NCI-H146 (cell line): ENCODE data around the gene TARP.
"Not testable (repeated sequence)": the region's sequence is repeated elsewhere in the genome, so short reads cannot be mapped to it uniquely, and the experiment has no call there.

Source experiments
- DNase-seq: peaks from one replicate; lab custom pipeline; 2025; lab: John Stamatoyannopoulos, UW

The TARP gene

GRCh38 chr7:38299275-38299931, 26.0 kb upstream of the TARP start:
- DNase-seq, result no peak

DNA sequence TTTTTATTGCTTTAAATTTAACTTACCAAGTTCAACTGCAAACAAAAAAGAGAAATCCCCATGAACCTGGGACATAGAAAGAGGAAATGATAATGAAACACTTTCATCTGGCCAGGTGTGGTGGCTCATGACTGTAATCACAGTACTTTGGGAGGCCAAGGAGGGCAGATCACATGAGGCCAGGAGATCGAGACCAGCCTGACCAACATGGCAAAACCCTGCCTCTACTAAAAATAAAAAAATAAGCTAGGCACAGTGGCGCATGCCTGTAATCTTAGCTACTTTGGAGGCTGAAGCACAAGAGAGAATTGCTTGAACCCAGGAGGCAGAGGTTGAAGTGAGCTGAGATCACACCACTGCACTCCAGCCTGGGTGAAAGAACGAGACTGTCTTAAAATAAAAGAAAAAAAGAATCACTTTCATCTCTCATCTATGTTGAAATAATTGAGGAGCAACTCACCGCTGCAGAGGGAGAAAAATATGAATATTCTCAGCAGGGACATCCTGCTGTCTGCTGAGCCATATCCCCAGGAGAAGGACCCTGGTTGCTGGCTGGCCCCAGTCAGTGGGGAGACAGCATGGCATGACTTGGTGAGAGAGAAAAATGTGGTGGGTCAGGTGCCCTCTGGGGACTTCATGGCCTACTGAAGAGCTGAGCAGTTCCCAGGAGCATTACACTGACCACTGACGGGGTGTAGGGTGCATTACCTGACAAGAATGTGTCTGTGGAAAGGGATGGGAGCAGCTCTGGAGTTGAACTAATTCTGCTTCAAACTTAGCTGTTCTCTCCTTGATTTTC, 22.8 kb upstream of the TARP start:
- DNase-seq, result no peak

GRCh38 chr7:38294926-38295325, 21.5 kb upstream of the TARP start:
- DNase-seq, result no peak

- DNase-seq, result no peak
These were observed 19.0 kb upstream of the TARP start for GRCh38 chr7:38292442-38292841.

- DNase-seq, result no peak
These were observed 18.2 kb upstream of the TARP start for GRCh38 chr7:38291650-38292049.

DNA sequence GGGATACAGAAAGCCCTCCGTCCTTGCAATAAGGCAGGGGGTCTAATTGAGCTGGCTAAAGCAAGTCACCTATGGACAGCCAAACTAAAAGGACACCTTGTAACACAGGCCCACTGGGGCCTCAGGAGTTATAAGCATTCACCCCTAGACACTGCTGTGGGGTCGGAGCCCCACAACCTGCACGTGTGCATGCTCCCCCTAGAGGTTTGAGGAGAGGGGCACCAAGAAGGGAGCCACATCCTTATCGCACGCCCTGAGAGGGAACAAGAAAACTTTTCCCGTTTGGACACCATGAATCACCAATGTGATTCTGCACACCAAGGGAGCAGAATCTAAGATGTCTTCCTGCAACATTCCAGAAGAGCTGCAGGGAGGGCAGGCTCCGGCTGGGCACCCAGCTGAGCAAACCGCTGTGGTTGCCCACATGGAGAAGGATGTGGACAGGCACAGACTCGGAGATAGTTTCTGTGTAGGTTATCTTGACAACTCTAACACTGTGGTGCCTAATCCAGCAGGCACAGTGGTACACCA, 17.7 kb upstream of the TARP start:
- no peak for DNase-seq

DNA sequence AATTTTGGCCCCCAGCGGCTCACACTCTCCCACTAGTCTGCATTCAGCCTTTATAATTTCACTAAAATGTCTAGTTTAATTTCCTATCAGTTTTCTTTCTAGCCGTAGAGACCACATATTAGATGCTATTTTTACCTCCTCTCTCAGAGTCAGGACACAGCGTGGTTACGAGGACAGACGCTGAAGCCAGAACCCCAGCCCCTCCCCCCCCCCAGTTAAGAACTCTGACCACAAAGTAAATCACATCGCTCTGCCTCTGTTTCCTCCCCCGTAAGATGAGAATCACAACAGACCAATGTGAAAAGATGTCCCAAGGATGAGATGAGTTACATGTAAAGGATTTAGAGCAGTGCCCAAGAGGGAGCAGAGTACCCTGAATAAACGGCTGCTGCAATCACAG, 11.1 kb upstream of the TARP start:
- no peak for DNase-seq

DNA sequence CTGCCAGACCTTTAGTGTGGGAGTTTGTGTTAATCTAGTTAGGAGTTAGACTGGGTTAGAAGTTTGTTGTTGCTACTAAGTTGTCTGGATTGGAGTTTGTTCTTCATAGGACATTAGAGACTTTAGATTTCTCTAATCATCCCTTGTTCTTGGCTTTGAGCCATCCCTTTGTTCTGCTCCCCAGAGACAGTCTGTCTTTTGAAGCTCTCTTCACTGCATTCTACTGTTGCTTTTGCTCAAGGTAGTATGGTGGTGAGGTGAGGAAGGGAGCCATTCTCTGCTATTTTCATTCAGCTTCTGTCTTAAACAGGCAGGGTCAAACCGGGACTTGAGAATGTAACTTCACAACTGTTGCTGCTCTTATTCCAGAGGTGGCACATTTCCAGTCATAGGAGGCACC, 10.4 kb upstream of the TARP start:
- DNase-seq, result no peak

DNA sequence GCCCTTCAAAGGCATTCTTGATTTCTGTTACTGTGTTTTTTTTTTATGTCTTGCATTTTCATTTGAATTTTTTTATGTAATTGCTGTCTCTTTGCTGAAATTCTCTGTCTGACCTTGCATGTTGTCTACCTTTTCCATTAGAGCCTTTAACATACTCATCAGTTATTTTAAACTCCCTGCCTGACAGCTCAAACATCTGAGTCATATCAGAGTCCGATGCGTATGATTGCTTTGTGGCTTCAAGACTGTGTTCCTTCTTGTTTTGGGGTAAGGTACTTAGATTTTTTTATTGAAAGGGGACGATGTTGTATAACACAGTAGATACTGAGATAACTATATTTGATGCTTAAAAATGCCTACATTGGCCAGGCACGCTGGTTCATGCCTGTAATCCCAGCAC, 9.7 kb upstream of the TARP start:
- no peak for DNase-seq

GRCh38 chr7:38282081-38282480, 8.6 kb upstream of the TARP start:
- DNase-seq, result no peak

DNA sequence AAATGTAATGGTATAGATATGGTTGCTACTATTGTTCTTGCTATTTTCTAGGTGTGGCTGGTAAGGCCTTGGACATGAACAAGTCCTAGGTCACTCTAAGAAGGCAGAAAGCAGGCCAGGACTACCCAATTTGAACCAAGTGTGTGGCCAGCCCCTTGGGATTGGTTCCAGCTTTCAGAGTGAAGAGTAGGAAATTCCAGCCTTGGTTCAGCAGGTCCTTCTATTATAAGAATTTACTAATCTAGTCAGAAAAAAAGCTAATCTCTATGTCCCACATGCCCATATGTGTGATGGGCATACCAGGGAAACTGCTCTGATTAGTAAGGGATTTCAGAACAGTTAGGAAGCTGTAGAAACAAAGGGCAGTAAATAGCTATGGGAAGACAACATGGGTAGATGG, 7.8 kb upstream of the TARP start:
- no peak for DNase-seq

GRCh38 chr7:38280707-38281106, 7.3 kb upstream of the TARP start:
- DNase-seq, result no peak

- DNase-seq, result no peak
These were observed 6.6 kb upstream of the TARP start for GRCh38 chr7:38280000-38280399.

- no peak for DNase-seq
These were observed 2.9 kb upstream of the TARP start for GRCh38 chr7:38276096-38276877.

GRCh38 chr7:38274927-38275620, 1.6 kb upstream of the TARP start:
- DNase-seq, result no peak

DNA sequence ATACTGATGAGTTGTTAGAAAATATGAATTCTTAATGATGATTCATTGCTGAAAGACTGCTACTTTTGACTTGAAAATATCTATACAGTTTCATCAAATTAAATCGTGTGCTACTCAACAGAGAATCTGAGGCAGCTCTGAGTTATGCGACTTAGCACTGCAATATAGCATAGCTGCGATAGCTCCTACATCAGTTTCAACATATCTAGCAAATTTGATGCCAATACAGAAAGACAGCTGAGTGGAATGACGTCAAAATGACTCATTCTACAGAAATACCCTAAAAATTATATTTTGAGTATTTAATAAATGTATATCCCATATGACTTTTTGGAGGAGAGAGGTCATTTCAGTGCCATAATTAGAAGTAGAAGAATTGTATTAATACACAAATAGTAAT, 1.1 kb upstream of the TARP start:
- no peak for DNase-seq

GRCh38 chr7:38270405-38270804, 3.0 kb downstream of the TARP start:
- not testable (repeated sequence) for DNase-seq

DNA sequence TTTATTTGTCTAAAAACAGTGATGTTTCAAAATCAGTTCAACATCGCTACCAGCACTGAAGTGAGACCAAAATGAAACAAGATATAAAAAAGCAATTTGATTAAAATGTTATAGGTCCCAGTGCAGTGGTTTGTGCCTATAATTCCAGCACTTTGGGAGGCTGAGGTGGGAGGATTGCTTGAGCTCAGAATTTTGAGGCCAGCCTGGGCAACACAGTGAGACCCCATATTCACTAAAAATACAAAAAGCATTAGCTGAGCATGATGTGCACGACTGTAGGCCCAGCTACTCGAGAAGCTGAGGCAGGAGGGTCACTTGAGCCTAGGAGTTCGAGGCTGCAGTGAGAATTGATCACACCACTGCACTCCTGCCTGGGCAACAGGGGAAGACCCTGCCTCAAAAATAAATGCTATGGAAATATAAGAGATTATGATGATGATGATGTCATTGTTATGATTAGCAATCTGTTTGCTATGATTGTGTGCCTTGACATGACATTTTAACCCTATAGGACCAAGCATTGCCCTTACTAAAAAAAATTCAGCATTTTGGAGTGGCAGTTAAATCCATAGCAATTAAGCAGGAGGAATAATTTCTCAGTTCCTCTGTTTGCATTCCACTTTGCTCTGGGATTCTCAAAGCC, 3.6 kb downstream of the TARP start:
- not testable (repeated sequence) for DNase-seq

- DNase-seq, result not testable (repeated sequence)
These were observed 7.5 kb downstream of the TARP start for GRCh38 chr7:38265958-38266357.

GRCh38 chr7:38264602-38265001, 8.8 kb downstream of the TARP start:
- not testable (repeated sequence) for DNase-seq

DNA sequence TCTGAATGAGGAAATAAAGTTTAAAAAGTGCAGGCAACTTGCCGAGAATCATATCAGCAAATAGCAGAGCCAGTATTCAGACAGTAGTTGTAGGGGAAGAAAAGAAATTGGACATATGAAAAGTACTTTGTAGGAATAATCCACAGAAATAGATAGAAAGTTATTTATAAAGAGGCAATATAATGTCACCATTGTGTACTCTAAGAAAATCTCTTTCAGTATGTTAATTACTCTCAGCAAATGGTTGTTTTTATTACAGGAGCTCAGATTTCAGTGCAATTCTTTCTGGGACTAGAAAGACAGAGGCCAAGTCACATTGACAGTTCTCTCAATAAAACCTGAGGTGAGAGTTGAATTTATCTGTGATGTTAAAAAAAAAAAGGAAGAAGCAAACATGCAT, 10.2 kb downstream of the TARP start:
- DNase-seq, result not testable (repeated sequence)

DNA sequence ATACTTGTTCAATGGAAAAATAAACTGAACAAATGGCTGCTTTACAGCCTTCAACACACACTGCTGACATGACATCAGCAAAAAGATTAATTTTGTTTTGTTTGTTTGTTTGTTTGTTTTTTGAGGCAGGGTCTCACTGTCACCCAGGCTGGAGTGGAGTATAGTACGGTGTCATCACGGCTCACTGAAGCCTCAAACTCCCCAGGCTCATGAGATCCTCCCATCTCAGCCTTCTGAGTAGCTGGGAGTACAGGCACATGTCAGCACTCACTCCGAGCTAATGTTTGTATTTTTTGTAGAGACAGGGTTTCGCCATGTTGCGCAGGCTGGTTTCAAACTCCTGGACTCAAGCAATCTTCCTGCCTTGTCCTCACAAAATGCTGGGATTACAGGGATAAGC, 10.9 kb downstream of the TARP start:
- DNase-seq, result no peak
